Left lobe of liver (tissue), 2 donors: ENCODE data around the gene AGPAT3. TPM values are rescaled to one million over a fixed set of nuclear protein-coding genes. Genes with fewer than 3 reads are reported as not detected.
"Not testable (repeated sequence)": the region's sequence is repeated elsewhere in the genome, so short reads cannot be mapped to it uniquely, and the experiment has no call there.

Source experiments
- ATAC-seq: fragments of 200-7000 bp; cut with Tn5 transposase; one replicate; pipeline ENCODE4 v1.9.1; 2020; ENCODE audit warnings: mild to moderate bottlenecking, moderate library complexity
- DNase-seq: peaks from one replicate; pipeline ENCODE4 v3.0.0-alpha.2; 2020; ENCODE audit warnings: low spot score
- total RNA-seq: library from RNA; stranded (reverse); gene quantifications from one replicate; pipeline ENCODE4 v1.2.1, GENCODE V29; 2021
- donor health status: DM: no; HTN: no; CAD: no; lungs with moderate emphysema.
- donor health status: DM: no; HTN: yes; CAD: no.

The AGPAT3 gene
- total RNA-seq, 1 donor from 2014 or later, result 127 TPM

DNA sequence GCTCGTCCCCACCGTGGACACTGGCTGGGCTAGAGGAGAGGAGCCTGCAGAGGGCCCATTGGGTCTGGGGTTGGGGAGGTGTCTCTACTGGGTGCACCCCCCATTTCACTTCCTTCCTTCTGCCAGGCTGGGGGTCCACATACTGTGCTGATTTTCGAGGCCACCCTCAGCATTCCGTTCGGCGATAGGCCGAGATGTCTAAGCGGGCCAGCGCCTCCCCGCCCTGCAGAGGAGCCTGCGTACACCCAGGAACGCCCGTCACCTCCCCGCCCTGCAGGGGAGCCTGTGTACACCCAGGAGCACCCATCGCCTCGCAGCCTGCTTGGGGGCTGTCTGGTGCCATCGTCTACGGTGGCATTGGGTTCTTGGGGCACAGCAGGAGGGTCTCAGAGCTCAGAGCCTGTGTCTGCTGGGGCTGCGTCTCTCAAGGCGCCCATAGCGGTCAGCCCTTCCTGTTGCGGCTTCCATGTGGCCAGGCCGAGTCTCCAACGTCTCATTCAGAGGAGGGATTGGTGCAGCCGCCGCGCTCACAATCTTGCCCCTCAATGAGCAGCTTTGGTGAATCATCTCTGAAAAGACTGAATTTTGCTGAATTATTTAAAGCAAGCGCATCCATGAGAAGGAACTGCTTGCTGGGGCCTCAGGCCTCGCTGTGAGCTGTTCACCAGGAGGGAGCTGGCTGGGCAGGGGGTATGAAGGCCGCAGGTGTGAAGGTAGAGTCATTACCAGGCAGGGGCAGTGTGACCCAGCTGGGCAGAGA is 30.7 kb upstream of the AGPAT3 start:
- ATAC-seq (no peak), DNase-seq (no peak)

DNA sequence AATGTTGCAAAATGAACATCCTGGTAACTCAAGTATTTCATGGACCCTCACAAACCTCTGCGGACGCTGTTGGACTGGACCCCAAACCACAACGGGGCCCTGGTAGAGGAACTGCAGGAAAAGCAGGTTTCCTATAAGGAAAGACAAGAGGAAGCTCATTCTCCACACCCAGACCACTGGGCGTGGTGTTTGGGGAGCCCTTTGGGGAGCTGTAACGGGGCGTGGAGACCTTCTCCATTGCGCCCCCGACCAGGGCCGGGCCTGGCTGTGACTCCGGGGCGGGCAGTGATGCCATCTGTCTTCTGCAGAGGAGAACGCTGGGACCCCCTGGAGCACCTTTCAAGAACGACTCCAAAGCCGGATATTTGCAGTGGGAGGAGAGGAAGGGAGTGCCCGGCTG is 30.0 kb upstream of the AGPAT3 start:
- DNase-seq (no peak), ATAC-seq (no peak)

DNA sequence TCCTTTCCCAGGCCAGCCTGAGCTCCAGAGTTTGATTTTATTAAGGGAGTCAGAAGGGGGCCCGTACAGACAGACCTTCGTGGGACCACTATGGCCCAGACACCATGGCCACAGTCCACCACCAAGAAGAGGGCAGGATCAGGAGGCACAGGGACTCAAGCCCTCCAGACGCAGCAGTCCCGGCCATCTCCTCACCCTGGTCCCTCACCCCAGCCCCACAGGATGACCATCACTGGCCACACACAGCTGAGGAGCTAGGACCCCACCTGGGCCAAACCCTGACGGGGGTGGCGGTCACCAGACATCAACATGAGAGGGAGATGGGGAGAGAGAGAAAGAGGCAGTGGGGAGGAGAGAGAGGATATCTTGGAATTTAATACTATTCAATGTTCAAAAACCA is 29.2 kb upstream of the AGPAT3 start:
- DNase-seq (no peak), ATAC-seq (no peak)

DNA sequence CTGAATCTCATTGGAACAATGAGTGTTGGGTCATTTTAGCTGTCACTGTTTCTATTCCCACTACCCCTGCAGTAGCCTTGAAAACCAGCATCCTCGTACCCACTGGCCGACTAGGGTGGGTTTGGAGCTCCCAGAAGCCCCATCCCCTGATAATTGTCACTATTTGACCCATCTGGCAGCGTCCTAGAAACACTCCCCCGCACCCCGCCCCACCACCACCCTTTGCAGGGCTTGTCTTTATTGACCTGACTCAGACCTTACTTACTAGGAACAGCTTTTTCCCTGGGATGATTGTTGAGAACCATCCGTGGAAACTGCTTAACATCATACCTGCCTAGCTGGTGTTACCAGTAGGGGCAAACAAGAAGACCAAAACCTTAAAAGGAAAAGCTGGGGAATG is 28.4 kb upstream of the AGPAT3 start:
- DNase-seq, result no peak
- no peak for ATAC-seq

DNA sequence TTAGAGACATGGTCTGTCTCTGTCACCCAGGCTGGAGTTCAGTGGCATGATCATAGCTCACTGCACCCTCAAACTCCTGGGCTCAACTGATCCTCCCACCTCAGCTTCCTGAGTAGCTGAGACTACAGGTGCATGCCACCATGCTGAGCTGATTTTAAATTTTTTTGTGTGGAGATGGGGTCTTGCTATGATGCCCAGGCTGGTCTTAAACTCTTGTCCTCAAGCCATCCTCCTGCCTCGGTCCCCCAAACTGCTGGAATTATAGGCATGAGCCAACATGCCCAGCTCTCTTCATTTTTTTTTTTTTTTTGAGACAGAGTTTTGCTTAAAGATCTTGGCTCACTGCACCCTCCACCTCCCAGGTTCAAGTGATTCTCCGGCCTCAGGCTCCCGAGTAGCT is 24.8 kb upstream of the AGPAT3 start:
- no peak for ATAC-seq

DNA sequence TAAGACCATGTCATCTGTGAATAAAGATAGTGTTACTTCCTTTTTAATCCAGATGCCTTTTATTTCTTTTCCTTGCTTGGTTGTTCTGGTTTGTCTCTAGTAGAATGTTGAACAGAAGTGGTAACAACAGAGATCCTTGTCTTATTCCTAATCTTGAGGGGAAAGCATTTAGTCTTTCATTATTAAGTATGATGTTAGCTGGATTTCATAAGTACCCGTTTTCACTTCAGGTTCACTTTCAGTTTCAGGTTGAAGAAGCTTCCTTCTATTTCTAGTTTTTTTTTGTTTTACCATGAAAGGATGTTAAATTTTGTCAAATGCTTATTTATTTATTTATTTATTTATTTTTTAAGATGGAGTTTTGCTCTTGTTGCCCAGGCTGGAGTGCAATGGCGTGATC is 22.3 kb upstream of the AGPAT3 start:
- ATAC-seq, result no peak

More for the DNA sequence above, 24.8 kb upstream of the AGPAT3 start:
- DNase-seq, result no peak

DNA sequence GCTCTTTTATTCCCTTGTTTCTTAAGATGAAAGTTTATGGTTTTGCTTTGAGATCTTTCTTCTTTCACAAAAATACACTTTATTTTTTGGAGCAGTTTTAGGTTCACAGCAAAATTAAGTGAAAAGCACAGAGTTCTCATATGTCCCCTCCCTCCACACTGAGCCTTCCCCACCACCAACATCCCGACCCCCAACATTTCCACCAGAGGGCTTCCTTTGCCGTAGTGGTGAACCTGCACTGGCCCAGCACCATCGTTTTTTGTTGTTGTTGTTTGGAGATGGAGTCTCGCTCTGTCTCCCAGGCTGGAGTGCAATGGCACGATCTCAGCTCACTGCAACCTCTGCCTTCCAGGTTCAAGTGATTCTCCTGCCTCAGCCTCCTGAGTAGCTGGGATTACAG is 20.1 kb upstream of the AGPAT3 start:
- ATAC-seq, result not testable (repeated sequence)

More for the DNA sequence above, 22.3 kb upstream of the AGPAT3 start:
- no peak for DNase-seq

DNA sequence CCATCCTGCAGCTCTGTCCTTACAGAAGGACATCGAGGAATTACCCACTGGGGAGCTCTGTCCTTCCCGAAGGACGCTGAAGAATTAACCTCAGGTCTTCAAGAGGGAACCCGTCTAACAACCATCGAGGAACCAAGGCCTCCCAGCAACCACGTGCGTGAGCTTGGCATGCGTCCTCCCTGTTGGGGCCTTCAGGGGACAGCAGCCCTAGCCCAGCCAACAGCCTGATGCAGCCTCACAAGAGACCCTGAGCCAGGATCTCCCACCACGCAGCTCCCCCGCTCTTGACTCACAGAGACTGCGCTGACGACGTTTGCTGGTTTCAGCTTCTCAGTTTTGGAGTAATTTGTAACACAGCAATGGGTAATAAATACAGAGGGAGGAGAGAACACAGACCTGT is 19.6 kb upstream of the AGPAT3 start:
- no peak for DNase-seq
- ATAC-seq, result no peak

More for the DNA sequence above, 20.1 kb upstream of the AGPAT3 start:
- not testable (repeated sequence) for DNase-seq

DNA sequence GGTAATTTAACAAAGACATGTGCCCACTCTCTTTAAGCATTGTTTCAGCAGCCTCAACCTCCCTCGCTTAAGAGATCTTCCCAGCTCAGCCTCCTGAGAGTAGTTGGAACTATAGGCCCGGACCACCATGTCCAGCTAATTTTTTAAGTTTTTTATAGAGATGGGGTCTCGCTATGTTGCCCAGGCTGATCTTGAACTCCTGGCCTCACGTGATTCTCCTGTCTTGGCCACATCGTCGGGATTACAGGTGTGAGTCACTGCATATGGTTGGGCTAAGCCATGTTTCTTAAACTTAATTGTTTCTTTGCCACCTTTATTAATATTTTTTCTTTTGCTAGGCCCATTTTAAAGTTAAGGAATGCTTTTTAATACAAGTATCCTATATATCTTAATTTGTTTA is 18.6 kb upstream of the AGPAT3 start:
- no peak for ATAC-seq

DNA sequence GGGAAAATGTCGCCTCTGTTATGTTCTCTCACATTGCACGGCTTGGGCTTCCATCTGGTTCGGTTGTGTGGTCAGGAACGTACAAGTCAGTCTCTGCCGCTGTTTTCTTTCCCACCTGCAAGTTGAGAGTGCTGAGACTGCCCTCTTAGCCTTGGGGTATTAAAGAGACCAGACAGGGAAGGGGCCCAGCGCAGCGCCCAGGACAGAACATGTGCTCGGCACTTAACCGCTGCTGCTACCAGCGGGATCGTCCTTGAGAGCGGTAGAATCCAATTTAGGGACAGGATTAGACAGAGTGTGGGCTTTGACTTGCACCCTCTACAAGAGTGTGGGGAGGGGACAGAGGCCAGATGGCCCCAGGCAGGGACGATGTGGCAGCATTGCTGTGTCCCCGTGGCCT is 17.7 kb upstream of the AGPAT3 start:
- DNase-seq (no peak), ATAC-seq (no peak)

More for the DNA sequence above, 18.6 kb upstream of the AGPAT3 start:
- no peak for DNase-seq

DNA sequence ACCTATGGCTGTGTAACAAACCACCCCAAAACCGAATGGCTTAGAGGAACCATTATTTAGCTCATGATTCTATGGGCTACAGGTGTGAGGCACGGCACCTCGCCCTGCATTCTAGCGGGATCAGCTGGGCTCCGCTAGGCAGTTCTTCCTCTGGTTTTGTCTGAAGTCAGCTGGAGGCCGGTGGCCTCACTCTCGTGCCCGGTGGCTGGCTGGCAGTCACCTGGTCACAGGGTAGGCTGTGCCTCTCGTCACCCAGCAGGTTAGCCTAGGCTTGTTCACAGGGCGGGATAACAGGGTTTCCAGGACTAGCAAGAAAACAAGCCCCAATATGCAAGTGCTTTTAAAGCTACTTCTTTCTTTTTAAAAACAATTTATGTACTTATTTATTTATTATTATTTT is 16.3 kb upstream of the AGPAT3 start:
- no peak for DNase-seq
- no peak for ATAC-seq

DNA sequence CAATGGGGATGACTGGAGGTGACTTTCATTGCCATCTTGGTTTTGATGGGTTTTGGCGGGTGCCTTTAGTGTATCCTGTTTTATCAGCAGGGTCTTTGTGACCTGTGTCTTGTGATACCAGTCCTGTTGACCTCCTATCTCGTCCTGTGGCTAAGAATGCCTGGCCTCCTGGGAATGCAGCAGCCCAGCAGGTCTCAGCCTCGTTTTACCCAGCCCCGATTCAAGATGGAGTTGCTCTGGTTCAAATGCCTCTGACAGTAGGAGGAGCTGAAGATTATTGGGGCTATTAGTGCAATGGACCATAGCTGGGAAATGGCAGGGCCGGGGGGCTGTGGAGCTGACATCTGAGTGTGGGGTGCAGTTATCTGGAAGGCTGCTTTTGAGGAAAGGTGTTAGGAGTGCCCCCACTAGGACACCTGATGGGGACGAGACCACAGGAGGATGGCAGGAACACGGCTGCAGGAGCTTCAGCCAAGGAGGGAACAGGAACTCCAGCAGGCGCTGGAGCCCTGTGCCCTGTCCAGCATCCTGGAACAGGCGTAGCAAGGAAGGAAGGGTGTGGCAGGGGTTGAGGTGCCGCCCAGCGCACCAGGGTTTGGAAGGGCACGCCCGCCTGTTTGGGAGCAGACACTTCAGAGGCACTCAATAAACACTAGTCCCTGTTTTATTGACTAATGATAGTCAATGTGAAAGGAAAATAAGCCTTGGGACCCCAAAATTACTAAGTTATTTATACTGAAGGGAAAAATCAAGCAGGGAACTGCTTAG is 15.3 kb upstream of the AGPAT3 start:
- ATAC-seq (no peak), DNase-seq (no peak)

DNA sequence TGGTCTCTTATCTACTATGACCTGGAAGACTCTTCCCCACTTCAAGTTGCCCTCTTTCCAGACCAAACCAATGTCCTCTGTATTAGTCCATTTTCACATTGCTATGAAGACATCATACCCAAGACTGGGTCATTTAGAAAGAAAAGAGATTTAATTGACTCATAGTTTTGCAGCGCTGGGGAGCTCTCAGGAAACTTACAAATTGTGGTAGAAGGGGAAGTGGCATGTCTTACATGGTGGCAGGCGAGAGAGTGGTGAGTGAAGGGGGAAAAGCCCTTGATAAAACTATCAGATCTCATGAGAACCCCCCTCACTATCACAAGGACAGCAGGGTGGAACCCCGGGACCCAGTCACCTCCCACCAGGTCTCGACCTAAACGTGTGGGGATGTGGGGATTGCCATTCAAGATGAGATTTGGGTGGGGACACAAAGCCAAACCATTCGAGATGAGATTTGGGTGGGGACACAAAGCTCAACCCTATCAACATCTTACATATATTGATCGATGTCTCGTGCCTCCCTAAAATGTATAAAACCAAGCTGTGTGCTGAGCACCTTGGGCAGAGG is 14.2 kb upstream of the AGPAT3 start:
- no peak for ATAC-seq
- DNase-seq, result no peak

DNA sequence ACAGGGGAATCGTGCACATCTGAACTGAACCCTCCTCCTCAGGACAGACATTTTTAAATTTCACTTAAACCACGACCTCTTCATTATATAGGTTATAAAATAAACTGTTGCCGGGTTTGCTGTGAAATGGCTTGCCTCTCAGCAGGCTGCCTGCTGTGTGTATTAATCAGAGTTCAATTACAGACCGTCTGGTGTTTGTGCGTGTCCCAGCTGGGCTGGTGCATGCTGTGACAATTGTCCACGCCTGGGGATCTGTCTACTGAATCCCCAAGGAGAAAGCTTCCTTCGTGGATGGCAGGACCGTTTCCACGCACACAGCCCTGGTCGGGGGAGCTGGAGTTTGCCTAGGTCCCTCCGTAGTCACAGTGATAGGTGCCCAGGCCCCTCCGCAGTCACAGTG is 13.4 kb upstream of the AGPAT3 start:
- no peak for ATAC-seq
- no peak for DNase-seq

DNA sequence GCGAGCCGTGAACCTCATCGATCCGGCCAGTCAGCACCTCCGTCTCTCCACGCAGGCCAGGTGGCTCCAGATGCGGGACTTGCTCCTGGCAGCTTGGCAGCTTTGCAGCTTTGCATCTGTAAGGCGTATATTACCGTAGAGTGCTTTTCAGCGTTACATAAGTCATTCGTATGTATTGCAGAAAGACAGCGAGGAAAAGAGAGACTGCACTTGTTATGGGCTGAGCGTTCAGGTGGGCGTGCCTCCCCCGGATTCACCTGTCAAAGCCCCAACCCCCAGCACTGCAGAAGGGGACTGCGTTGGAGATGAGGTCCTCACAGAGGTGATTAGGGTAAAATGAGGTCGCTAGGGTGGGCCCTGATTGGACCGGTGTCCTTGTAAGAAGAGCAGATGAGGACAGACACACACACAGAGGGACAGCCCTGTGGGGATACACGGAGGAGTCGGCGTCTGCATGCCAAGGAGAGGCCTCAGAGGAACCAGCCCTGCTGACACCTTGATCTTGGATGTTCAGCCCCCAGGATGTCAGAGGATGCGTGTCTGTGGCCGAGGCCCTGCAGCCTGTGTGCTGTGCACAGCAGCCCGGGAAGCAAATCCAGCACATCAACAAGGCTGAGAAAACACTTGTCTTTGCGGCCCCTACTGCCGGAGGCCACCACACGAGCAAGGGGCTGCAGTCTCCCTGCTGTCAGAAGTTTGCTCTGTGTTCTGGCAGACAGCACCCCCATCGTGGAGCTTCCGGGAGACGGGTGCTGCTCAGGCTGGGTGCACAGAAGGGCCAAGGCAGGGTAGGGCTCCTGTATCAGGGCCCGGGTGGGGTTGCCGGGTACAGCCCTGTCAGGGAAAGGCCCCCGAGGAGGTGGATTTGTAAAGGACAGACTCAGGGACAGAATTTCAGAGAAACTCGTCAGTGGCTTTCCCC is 10.9 kb upstream of the AGPAT3 start:
- no peak for ATAC-seq
- no peak for DNase-seq

DNA sequence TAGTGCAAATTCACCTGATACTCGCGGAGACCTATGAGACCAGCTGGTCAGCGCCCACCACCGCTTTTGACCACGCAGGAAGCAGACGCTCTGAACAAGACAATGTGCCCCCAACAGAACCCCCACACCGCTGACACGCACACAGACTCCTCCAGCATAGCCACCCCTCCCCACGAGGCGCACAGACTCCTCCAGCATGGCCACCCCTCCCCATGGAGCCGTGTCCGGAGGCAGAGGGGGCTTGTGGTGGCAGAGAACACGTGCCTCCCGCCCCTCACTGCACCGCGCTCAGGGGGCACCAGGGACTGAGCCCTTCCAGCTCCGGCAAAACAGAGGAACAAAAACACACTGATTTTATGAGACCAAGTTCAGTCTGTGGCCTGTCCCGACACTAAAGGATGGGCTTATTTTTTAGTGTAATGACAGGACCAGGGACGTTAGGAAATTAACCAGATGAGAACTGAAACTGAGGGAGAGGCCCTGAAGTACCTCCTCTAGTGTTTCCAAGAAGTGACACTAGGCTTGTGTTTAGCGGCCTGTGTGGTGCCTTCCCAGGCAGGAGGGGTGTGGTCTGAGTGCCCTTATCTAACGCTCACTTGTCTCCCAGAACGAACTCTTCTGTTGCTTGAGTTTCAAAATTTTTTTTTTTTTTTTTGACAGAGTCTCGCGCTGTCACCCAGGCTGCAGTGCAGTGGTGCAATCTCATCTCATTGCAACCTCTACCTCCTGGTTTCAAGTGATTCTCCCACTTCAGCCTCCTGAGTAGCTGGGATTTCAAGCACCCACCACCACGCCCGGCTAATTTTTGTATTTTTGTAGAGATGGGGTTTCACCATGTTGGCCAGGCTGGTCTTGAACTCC is 10.0 kb upstream of the AGPAT3 start:
- DNase-seq (no peak), ATAC-seq (peak; percentile 52)

DNA sequence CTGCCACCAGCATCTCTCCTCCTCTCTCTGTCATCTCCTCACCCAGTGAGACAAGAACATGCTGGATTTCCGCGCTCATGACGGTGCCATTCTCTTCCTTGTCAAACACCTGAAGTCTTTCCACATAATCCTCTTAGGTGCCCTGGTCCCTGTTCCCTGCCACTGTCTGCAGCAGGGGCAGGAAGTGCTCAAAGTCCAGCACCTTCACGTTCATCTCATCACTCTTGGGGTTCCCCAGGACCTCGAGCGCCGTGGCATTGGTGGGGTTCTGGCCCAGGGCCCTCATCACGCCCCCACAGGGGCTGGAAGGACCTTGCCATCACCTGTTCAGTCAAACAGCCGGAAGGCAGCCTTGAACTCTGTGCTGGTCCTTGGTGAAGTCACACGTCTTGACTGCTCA is 9.1 kb upstream of the AGPAT3 start:
- ATAC-seq (no peak), DNase-seq (no peak)

DNA sequence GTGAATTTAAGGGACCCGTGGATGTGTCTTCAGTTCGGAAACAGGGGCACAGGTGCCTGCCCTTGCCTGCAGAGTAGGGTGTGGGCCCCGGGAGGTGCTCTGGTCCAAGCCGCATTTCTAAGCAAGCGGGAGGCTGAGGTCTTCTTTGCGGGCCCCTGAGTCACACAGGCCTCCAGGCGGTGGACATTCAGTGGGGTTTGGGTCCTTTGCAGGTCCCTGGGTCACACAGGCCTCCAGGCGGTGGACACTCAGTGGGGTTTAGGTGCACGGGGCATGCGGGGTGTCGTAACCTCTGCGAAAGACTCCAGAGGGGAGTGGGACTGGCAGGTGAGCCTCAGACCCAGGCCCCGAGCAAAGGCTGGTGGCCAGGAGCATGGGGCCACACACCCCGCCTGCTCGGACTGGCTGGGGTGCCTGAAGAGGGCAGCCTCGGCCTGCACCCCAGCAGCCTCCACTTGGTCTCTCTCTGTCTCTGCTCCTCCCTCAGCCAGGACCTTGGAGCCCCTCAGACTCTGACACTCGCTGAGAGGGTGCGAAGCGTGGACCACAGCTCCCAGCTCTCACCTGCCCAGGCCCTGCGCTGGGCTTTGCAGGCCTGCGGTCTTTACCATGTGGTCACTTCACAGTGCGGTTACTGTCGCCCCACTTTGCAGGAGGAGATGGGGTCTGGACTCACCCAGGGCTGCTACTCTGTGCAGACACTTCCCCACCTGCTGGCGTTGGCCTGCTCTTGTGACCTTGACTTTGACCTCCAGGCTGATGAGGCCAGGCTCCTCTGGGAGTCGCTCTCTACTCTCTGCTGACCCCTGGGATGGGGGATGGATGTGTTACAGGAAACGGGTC is 6.0 kb upstream of the AGPAT3 start:
- ATAC-seq (peak; percentile 30), DNase-seq (no peak)

DNA sequence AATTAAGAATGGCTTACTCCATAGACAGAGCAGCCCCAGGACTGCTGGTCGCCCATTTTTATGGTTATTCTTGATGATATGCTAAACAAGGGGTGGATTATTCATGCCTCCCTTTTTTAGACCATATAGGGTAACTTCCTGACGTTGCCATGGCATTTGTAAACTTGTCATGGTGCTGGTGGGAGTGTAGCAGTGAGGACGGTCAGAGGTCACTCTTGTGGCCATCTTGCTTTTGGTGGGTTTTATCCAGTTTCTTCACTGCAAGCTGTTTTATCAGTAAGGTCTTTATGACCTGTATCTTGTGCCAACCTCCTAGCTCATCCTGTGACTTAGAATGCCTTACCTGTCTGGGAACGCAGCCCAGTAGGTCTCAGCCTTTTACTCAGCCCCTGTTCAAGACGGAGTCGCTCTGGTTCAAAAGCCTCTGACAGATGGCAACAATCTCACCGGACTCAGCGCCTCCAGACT is 5.2 kb upstream of the AGPAT3 start:
- ATAC-seq (no peak), DNase-seq (no peak)
